H1 (cell line): ENCODE data around the gene PRC1.

Source experiments
- ATF2 ChIP-seq: IDR thresholded peaks from 2 replicates; pipeline ENCODE4 v1.6.1; 2012; ENCODE audit warnings: low read length, inconsistent platforms
- CREB1 ChIP-seq: IDR thresholded peaks from 2 replicates; pipeline ENCODE4 v1.6.1; 2012; ENCODE audit warnings: inconsistent platforms
- CTCF ChIP-seq, 3 experiments: IDR thresholded peaks; 1 replicate in 2 of 3; 2 replicates in 1 of 3; pipeline versions ENCODE4 v1.5.1 to v1.6.1; 2011; ENCODE audit warnings: low read length in 3 of 3, mild to moderate bottlenecking in 3 of 3, inconsistent platforms in 2 of 3, low read depth in 1 of 3, moderate library complexity in 1 of 3; ENCODE audit not compliant: insufficient read depth in 1 of 3; ENCODE audit errors: control extremely low read depth in 1 of 3
- POLR2A ChIP-seq, 2 experiments: IDR thresholded peaks; 1 replicate in 1 of 2; 2 replicates in 1 of 2; pipeline ENCODE4 v1.6.1; 2011; ENCODE audit warnings: low read depth in 2 of 2, low read length in 2 of 2, mild to moderate bottlenecking in 2 of 2; ENCODE audit errors: control extremely low read depth in 1 of 2
- YY1 ChIP-seq: IDR thresholded peaks from 2 replicates; pipeline ENCODE4 v1.6.1; 2011; ENCODE audit warnings: low read depth, mild to moderate bottlenecking, low read length

GRCh38 chr15:90959028-90959595, 35.2 kb downstream of the PRC1 start:
- TF ChIP-seq CTCF (IDR thresholded peaks at IDR 0.05; ENCODE audit: control extremely low read depth in 1 of 3, insufficient read depth in 1 of 3, low read depth in 1 of 3, low read length in 3 of 3) (no peak), CREB1 (no peak), ATF2 (no peak), POLR2A (IDR thresholded peaks at IDR 0.05; ENCODE audit: control extremely low read depth in 1 of 2, low read depth in 2 of 2, low read length in 2 of 2) (no peak), YY1 (no peak)
